Activated CD4-positive, alpha-beta T cell treated with anti-CD3 and anti-CD28 coated beads for 48 hours (primary cell): ENCODE measurements around the gene ZDHHC14.
A peak's percentile ranks its signal among the peaks of the same experiment; 100 is the strongest.
"Not testable (repeated sequence)": the region's sequence is repeated elsewhere in the genome, so short reads cannot be mapped to it uniquely, and the experiment has no call there.

Experiments used
- DNase-seq: peaks from one replicate; pipeline ENCODE4 v3.0.0-alpha.2; 2020

The ZDHHC14 gene

DNA sequence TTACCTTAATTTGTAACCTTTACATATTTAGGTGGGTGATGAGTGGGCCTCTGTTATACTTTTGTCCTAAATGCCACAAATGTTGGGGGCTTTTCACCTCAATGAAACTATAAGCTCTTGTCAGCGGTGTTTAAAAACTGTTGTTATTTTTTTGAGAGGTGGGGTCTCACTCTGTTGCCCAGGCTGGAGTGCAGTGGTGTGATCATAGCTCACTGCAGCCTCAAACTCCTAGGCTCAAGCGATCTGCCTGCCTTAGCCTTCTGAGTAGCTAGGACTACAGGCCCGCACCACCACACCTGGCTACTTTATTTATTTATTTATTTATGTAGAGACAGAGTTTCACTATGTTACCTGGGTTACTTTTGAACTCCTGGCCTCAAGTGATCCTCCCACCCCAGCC lies 66.7 kb downstream of the ZDHHC14 start:
- DNase-seq, result no peak

- no peak for DNase-seq
Observed at GRCh38 chr6:157449610-157450009, 68.6 kb downstream of the ZDHHC14 start.

GRCh38 chr6:157450931-157451742 lies 70.1 kb downstream of the ZDHHC14 start:
- no peak for DNase-seq

DNA sequence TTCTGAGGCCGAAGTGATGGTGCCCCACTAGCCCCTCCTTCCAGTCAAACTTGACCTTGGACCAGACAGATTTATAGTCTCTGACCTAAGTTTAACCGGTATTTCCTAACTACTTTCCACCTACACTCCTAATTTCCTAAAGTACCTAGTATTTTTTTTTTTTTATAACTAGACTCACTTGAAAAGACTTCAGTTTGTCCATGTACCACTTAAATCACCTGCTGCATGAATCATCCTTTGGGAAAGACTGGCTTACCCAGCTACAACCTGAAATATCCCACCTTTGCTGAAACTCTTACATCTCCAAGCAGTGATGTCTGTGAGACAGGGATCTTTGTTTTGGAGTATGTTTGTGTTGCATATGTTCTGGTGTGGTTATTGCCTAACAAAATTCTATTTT lies 71.1 kb downstream of the ZDHHC14 start:
- DNase-seq, result no peak

DNA sequence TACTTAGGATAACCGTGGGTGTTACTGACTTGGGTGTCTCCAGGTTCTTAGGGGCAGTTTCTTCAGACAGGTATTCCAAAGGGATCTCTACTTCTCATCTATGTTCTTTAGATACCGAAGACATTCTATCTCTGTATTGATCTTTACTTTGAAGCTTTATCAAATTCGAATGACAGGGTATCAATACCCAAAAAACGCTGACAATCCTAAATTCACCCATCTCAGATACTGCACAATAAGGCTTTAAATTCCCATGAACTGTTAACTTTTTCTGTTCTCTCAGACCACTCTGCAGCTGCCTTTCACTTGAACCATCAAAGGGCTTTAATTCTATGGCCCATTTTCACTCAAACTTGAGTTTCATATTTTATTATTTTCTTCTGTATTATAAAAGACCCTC lies 72.1 kb downstream of the ZDHHC14 start:
- DNase-seq, result no peak

GRCh38 chr6:157453978-157454377 lies 73.0 kb downstream of the ZDHHC14 start:
- DNase-seq, result no peak

DNA sequence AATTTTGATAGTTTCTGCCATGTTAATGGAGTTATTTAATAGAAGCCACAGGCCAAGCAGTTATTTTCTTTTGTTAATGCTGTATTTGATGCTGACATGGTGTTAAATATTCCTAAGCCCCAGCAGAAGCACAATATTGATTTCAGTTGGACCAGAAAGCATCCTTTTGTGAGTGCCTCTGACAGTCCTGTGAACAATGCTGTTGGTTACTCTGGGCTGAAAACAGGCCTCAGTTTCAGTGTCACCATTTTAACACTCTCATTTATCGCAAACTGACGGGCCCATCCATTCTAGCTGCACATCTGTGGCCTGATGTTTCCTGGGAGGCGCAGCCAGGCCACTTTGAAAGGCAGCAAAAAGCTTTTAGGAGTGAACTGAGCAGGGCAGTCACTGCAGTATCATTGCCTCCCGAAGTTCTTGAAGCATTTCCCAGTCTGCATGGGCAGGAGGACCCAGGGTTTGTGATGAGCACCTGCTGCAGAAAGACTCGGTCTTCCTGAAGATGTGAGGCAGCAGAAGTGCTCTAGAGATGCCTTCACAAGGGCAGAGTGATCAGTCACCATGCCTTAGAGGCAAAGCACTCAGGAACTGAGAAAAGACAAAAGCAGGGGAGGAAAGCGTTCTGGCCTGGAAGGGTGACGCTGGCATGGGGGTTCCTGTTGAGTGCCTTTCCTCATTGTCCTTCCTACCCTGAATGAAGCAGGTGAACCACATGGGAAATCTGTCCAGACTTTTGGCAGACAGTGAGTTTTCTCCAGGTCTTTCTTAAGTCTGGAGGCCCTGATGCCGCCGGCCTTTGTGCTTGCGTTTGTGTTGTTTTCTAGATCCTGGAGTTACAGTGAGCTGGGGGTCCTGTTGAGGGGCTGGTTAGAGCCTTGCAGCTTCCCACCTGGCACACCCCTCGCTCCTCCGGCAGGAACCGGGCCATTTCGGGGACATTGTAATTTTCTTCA lies 74.0 kb downstream of the ZDHHC14 start:
- DNase-seq, result no peak

GRCh38 chr6:157455731-157456523 lies 74.9 kb downstream of the ZDHHC14 start:
- no peak for DNase-seq

- DNase-seq, result peak; percentile 36
Observed at GRCh38 chr6:157456524-157456829, 75.5 kb downstream of the ZDHHC14 start.

DNA sequence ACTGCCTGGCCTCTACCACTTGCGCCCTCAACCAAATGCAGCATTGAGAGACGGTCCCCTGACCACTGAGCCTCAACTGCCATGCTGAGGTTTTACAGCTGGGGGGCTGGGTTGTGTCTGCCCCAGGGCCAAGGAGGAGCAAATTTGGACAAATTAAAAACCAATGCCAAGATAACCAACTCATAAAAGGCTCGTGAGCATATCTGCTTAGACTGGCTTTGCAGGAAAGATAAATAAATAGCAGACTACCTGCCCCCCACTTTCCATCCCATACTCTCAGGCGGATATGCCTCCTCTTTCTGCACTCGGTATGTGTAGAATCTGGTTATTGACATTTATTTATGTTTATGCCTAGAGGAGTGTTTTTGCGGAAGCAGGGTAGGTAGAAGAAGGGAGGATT lies 76.8 kb downstream of the ZDHHC14 start:
- DNase-seq, result no peak

GRCh38 chr6:157459327-157459726 lies 78.3 kb downstream of the ZDHHC14 start:
- peak; percentile 72 for DNase-seq

DNA sequence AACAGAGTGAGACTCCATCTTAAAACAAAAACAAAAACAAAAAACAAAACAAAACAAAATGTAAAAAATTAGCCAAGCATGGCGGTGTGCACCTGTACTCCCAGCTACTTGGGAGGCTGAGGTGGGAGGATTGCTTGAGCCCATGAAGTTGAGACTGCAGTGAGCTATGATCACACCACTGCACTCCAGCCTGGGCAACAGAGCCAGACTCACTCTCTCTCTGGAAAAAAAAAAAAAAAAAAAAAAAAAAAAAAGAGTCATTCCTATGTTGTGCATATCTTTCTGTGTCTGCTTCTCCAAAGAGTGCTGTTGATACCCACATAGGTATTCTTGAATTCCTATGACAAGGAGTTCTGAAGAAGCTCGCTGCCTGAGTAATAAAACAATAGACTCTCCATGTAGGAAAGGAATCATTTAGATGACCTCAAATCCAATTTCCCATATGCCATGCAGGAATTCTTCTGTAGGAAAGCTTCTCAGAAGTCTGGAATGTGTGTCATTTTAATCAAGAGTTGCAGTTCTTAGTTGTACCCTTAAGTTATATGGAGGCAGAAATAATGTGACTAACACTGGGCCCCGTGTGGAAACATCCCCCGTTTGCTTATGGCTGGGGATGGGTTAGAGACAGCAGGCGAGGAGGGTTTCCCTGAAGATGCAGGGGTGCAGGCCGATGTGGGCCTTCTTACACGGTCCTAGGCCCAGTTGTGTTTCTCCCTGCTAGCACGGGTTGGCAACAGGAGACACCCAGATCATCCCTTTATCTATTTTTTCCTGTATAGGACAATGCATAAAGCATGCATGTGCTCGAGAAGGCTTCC lies 79.4 kb downstream of the ZDHHC14 start:
- peak; percentile 46 for DNase-seq

DNA sequence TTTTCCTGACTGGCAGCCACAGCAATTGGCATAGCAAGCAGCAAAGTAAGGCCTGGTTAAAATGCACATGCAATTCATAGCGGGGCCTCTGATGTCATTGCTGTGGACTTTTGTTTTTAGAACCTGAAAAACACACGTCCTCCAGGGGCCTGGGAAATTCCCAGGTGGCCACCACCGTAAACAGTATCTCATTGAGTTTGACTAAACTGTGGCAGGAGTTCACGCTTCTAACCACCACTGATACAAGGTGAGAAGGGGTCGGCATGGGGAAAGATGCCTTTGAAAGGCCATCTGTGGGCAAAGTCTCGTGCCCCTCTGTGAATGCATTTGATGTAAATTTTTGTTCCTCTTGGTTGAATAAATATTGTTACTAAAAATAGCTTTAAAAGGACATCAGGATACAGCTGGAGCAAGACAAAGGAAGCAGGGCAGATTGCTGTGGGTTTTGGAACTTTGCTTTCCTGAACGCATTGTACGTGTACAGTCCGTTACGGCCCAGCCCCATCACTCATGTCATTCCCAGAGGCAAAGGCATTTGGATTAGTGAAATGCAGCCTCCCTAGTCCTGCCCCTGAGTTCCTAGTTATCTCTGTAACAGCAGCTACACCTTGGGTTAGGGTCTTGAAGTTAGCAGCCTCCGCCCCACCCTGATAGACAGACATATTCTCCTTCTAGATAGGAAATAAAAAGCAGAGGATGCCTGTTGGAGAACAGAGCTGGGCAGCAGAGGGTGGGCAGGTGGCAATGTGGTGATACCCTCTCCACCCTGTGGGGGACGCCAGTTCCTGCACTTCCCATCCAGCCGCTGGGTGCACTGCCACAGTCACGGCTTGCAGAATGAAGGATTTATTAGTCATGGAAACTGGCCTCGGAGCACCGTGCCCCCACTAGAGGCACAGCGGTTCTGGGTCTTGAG lies 80.3 kb downstream of the ZDHHC14 start:
- DNase-seq, result peak; percentile 84

DNA sequence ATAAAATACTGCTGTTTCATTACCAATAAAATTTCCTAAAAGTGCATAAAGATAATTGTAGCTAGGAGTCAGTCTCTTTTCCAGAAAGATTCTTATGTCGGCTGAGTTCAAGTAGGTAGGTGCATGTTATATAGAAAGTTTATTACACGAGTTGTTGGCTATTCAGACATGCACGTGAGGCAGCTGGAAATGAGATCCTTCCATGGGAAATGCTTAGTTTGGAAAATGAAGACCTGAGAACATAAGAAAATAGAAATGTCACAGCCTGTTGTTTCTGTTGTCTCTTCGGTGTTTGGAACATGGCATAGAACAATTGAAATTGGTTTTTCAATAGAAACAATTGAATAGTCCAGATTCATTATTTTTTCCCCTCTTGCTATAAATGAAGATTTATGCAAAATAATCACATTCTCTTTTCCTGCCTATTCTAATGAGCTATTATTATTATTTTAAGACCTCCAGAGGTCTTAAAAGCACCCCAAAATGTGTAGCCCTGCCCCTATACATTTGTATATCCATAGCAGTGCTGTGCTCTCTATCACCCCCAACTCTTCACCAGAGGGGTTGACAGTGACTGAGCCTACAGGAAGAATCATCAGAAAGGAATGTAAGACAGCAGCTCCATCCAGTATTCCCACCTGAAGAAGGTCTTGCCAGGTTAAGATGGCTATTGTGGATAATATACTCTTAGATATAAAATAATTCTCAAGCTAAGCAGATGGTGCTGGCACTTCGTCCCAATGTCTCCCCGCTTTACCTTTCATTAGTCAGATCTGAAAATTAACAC lies 82.2 kb downstream of the ZDHHC14 start:
- no peak for DNase-seq

DNA sequence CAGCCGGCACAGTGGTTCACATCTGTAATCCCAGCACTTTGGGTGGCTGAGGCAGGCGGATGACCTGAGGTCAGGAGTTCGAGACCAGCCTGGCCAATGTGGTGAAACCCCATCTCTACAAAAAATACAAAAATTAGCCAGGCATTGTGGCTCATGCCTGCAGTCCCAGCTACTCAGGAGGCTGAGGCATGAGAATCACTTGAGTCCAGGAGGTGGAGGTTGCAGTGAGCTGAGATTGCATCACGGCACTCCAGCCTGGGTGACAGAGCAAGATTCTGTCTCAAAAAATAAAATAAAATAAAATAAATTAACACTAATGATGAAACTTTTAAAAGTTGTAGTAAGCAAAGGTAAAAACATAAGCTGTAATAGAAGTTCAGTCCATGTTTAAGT lies 82.7 kb downstream of the ZDHHC14 start:
- not testable (repeated sequence) for DNase-seq

DNA sequence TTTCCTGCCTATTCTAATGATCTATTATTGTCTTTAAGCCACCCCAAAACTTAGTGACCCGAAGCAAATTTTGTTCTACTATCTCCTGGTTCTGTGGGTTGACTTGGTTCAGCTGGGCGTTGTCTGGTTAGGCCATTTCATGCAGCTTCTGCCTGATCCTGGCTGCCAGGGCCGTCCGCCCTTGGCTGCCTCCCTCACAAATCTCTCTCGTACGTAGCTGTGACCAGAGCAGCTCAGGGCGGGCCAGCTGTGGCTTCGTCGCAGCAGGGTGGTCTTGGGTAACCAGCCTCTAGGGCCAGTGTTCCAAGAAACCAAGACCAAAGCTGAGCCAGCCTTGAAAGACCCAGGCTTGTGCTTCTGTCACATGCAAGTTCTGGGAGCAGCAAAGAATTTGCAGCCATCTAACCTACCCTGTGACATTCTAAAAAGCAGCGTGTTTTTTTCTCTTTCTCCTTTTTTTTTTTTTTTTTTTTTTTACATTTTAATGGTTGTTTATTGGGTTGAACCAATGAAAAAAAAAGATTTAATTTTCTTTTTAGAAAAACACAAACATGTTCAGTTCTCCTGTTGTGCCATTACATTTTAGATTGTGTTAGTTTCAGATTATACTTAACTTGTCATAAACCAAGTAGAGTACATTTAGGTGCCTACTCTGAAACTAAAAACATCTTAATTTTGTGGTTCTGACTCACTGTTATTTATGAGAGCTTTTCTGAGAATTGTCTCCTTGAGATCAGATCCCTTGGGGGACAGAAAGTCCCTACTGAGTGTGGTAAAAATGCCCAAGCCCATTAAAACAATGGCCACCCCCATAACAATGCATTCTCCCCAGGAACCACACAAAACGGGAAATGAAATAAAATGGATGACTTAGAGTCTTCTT lies 83.9 kb downstream of the ZDHHC14 start:
- no peak for DNase-seq

- DNase-seq, result no peak
Observed at GRCh38 chr6:157466342-157466648, 85.3 kb downstream of the ZDHHC14 start.

DNA sequence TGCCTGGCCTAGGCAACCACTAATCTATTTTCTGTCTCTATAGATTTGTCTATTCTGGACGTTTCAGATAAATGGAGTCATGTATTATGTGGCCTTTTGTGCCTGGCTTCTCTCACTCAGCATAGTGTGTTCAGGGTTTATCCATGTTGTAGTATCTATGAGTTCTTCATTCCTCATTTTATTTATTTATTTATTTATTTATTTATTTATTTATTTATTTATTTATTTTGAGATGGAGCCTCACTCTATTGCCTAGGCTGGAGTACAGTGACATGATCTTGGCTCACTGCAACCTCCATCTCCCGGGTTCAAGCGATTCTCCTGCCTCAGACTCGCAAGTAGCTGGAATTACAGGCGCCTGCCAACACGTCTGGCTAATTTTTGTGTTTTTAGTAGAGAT lies 86.3 kb downstream of the ZDHHC14 start:
- not testable (repeated sequence) for DNase-seq

- no peak for DNase-seq
Observed at GRCh38 chr6:157468054-157468453, 87.1 kb downstream of the ZDHHC14 start.

- no peak for DNase-seq
Observed at GRCh38 chr6:157468574-157468973, 87.6 kb downstream of the ZDHHC14 start.
